Psoas muscle (tissue), 8 donors: ENCODE data around the gene NFKBIE. TPM values are rescaled to one million over a fixed set of nuclear protein-coding genes. Genes with fewer than 3 reads are reported as not detected.
A peak's percentile ranks its signal among the peaks of the same experiment; 100 is the strongest.

Experiments
- ATAC-seq, 4 donors: fragments of 200-7000 bp; cut with Tn5 transposase; one replicate each; pipeline ENCODE4 v1.9.1; 2020; ENCODE audit warnings: moderate library complexity in 3 of 4, mild to moderate bottlenecking in 2 of 4
- DNase-seq, 2 donors: peaks; one replicate each; pipeline ENCODE4 v3.0.0-alpha.2; 2020
- H3K27ac ChIP-seq: fragments of 200-600 bp; one replicate; pipeline ENCODE4 v1.8.0; 2022
- H3K27me3 ChIP-seq, 3 donors: fragments of 200-600 bp in 1 of 3; one replicate each; pipeline versions ENCODE4 v1.6.1 to v1.8.0; 2013 to 2022; ENCODE audit warnings: low read length in 2 of 3, mild to moderate bottlenecking in 2 of 3, moderate library complexity in 1 of 3; ENCODE audit not compliant: insufficient read depth in 3 of 3
- H3K36me3 ChIP-seq, 2 donors: fragments of 200-600 bp in 1 of 2; one replicate each; pipeline versions ENCODE4 v1.6.1 to v1.8.0; 2013 to 2022; ENCODE audit warnings: low read depth in 1 of 2, mild to moderate bottlenecking in 1 of 2, moderate library complexity in 1 of 2; ENCODE audit not compliant: insufficient read depth in 1 of 2
- H3K4me1 ChIP-seq: fragments of 200-600 bp; one replicate; pipeline ENCODE4 v1.8.0; 2022
- H3K4me3 ChIP-seq: fragments of 200-600 bp; one replicate; pipeline ENCODE4 v1.8.0; 2022; ENCODE audit warnings: mild to moderate bottlenecking
- H3K9me3 ChIP-seq: fragments of 200-600 bp; one replicate; pipeline ENCODE4 v1.8.0; 2022
- WGBS, 3 donors: extraction: QIAGEN DNeasy Blood & Tissue Kit; methylation state at CpG; one replicate each; pipeline versions ENCODE4 v1.1.6 to v1.1.7; 2013; 5-methylcytosine and 5-hydroxymethylcytosine counted together
- intact Hi-C, 2 donors: fragments of 100-400 bp; cut with DNase I; formaldehyde crosslinking; loops; one replicate each; pipeline versions ENCODE4 v1.11.0 to v1.14.2; 2022
- polyA plus RNA-seq, 3 donors: library from polyadenylated mRNA; stranded (reverse); fragments of 200-250 nt; gene quantifications; one replicate each; pipeline ENCODE4 v1.2.3, GENCODE V29; 2013
- total RNA-seq, 4 donors: library from RNA; stranded (reverse); fragmentation: NEBNext Ultra II Directional in 2 of 4; extraction: Animal tissue kit (Norgen Biotek cat#: 25700) in 2 of 4; gene quantifications; one replicate each; pipeline versions ENCODE4 v1.2.1 to v1.2.4, GENCODE V29; 2021 to 2023
- TF ChIP-seq, protein P1 (sequence below): fragments of 200-600 bp; IDR thresholded peaks from one replicate; pipeline ENCODE4 v1.8.0; 2022; ENCODE audit warnings: antibody characterized with exemption
- donor health status: healthy with polysubstance abuse.
- donor health status: DM: no; HTN: no; CAD: no; lungs with moderate emphysema.
- donor health status: Bipolar disorder and iron deficiency.
- donor health status: healthy.
- donor health status: DM: yes; HTN: yes; CAD: no.
- donor health status: DM: no; HTN: no; CAD: no.
- donor health status: DM: no; HTN: no; CAD: no.
- donor health status: DM: yes; HTN: yes; CAD: no.

Gene NFKBIE
- total and polyA plus RNA-seq, 7 donors = 2.1 to 5.2 (median 3.3) TPM

DNA sequence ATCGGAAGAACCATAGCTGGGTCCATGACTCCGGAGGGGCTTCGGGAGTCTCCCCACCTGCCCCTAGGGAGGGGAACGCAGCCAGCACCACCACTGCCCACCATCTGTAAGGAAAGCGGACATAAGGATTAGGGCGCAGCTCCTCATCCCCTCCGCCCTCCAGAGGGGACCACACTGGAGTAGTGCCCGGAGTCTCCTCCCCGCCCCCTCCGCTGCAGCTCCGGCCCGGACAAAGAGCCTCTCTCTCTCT lies 8.7 kb downstream of the NFKBIE start:
- H3K27ac ChIP-seq = peak overlapping the region; percentile 94
- H3K9me3 ChIP-seq = no peaks in the 10 kb centered on the region
- peaks cover 11 to 58% of the 10 kb centered on the region in 2 donors for H3K36me3 ChIP-seq
- H3K4me3 ChIP-seq = peak overlapping the region; percentile 94
- no peaks in the 10 kb centered on the region for H3K27me3 ChIP-seq
- no peak for DNase-seq
- TF ChIP-seq, protein P1, sequence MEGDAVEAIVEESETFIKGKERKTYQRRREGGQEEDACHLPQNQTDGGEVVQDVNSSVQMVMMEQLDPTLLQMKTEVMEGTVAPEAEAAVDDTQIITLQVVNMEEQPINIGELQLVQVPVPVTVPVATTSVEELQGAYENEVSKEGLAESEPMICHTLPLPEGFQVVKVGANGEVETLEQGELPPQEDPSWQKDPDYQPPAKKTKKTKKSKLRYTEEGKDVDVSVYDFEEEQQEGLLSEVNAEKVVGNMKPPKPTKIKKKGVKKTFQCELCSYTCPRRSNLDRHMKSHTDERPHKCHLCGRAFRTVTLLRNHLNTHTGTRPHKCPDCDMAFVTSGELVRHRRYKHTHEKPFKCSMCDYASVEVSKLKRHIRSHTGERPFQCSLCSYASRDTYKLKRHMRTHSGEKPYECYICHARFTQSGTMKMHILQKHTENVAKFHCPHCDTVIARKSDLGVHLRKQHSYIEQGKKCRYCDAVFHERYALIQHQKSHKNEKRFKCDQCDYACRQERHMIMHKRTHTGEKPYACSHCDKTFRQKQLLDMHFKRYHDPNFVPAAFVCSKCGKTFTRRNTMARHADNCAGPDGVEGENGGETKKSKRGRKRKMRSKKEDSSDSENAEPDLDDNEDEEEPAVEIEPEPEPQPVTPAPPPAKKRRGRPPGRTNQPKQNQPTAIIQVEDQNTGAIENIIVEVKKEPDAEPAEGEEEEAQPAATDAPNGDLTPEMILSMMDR = no peak
- intact Hi-C loops = no loop called here
- H3K4me1 ChIP-seq = peaks cover 30% of the 10 kb centered on the region
- ATAC-seq = peak in 1 of 4 donors; percentile 53
- 3 to 5% (median 4%) methylated on average over 8 to 12 of the region's 12 CpGs for WGBS, 3 donors

DNA sequence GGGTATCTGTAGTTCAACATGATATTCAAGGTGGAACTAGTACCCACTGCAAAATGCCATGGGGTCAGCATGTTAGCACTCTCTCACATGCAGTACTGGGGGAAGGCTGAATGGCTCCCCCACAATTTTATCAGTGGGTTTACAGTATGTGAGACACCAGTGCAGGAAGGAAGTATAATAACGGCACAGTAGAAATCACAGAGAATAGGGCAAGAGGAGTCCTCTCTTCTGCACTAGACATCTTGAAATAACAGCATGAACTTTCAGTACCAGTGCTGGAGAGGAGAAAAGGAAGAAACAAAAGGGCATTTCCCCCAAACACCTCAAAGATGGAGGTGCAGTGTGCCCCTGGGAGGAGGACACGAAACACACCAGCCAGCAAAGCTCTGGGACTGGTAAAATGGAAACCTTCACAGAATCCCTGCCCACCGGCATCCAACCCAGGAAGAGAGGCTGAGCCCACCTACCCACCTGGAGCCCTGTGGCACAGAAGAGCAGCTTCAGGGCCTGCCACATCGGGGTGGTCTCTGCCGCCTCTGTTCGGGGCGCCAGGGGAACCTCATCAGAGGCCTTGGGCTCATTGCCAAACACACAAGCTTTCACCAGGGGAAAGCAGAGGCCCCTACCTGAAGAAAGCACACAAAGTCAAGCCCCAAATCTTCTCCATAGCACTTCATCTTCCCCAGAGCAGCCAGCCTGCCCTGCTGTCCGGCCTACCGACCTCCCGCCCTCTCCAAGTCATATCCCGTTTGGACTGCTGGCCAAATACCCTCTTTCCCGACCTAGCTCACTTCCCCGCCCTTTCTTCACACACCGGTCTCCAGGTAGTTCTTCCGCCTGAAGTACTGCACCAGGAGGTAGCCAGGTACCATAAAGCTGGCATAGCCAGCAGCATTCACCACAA lies 9.2 kb downstream of the NFKBIE start:
- intact Hi-C loops = no loop called here
- peak overlapping the region; percentile 94 for H3K27ac ChIP-seq
- no peaks in the 10 kb centered on the region for H3K9me3 ChIP-seq
- H3K27me3 ChIP-seq = no peaks in the 10 kb centered on the region
- TF ChIP-seq, protein P1 = no peak
- peak; percentile 2 to 18 (median 5) for ATAC-seq
- WGBS, 3 donors = 32 to 39% (median 33%) methylated on average over 13 to 15 of the region's 15 CpGs
- DNase-seq = peak in 1 of 2 donors; percentile 49
- peaks cover 12 to 58% of the 10 kb centered on the region in 2 donors for H3K36me3 ChIP-seq
- H3K4me1 ChIP-seq = peaks cover 30% of the 10 kb centered on the region
- peak overlapping the region; percentile 94 for H3K4me3 ChIP-seq

DNA sequence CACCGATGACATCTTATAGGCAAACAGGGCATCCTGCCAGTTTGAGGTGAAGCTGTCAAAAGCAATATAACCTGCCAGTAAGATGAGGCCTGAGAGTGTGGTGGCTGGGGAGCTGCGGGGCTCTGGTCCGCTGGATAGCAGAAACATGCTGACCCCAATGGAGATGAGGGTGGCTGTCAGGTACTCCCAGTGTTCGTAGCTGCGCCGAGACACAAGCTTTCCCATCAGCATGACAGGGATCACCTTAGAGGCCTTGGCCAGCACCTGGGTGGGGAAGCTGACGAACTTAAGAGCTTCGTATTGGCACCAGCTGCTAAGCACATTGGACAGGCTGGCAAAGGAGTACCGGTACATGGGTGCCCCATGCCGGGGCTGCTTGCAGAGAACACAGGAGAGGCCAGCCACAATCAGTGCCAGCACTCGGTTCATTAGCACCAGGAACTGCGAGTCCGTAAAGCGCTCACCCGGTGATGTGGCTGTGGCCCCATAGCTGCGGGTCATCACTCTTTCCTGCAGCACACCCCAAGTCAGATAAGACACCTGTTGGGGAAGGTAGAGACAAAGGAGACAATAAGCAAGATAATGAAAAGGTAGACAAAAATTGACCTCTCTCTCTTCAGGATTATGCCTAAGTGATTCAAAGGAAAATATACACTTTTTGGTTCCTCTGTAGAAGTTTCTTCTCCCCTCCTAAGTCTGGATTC lies 10.1 kb downstream of the NFKBIE start:
- H3K9me3 ChIP-seq = no peaks in the 10 kb centered on the region
- peak overlapping the region; percentile 94 for H3K27ac ChIP-seq
- no peak overlapping the region for H3K4me3 ChIP-seq
- no peaks in the 10 kb centered on the region for H3K27me3 ChIP-seq
- ATAC-seq (peak; percentile 3 to 27 (median 6)), DNase-seq (peak in 1 of 2 donors; percentile 63)
- WGBS, 3 donors = 36 to 67% (median 40%) methylated on average over 16 of the region's 16 CpGs
- TF ChIP-seq, protein P1 = no peak
- peaks cover 38% of the 10 kb centered on the region for H3K4me1 ChIP-seq
- peaks cover 15 to 65% of the 10 kb centered on the region in 2 donors for H3K36me3 ChIP-seq
- intact Hi-C loops = no loop called here

- Histone ChIP-seq H3K27me3 (no peaks in the 10 kb centered on the region), H3K4me3 (no peak overlapping the region), H3K36me3 (peaks cover 15 to 65% of the 10 kb centered on the region in 2 donors), H3K4me1 (peaks cover 44% of the 10 kb centered on the region), H3K9me3 (no peaks in the 10 kb centered on the region), H3K27ac (peak overlapping the region; percentile 94)
- WGBS, 3 donors = 62 to 71% (median 69%) methylated on average over 12 of the region's 12 CpGs
- intact Hi-C loops = no loop called here
- TF ChIP-seq, protein P1 = no peak
- DNase-seq (peak in 1 of 2 donors; percentile 56), ATAC-seq (peak in 3 of 4 donors; percentile 0 to 3 (median 1))
These were observed 10.9 kb downstream of the NFKBIE start for GRCh38 chr6:44254191-44255104.
